ENCODE measurements around the gene CACNG4. TPM values are rescaled to one million over a fixed set of nuclear protein-coding genes. Genes with fewer than 3 reads are reported as not detected.

Gene CACNG4
- polyA plus RNA-seq, 2 of the 4 experiments (the other 2 are of a cell fraction), result 6.2 to 10.2 TPM

GRCh38 chr17:67068999-67069398 is 104.5 kb downstream of the CACNG4 start:
- no peak overlapping the region for H3K27ac ChIP-seq
- H3K9me3 ChIP-seq, result no peaks in the 10 kb centered on the region
- 63% methylated on average over 3 of the region's 3 CpGs for WGBS (ENCODE audit: missing lambda C conversion rate)
- CTCF ChIA-PET, result interaction anchor here (1.2 to 2.1 kb wide), 2 partner anchors 10 to 170 kb away, joined by 3 to 6 read pairs; no protein-coding TSS in a partner anchor
- no peak overlapping the region for H3K4me3 ChIP-seq
- DNase-seq (ENCODE audit: low read depth in 1 of 2, low spot score in 1 of 2) (no peak), FAIRE-seq (no peak), ATAC-seq (no peak)
- POLR2A ChIA-PET, result no interaction called here
- no peak overlapping the region for H3K4me2 ChIP-seq
- H3K4me1 ChIP-seq, result no peaks in the 10 kb centered on the region
- TF ChIP-seq FOSB (CRISPR knock-in tag; IDR thresholded peaks at IDR 0.05) (no peak), BCL3 (IDR thresholded peaks at IDR 0.05) (no peak), FOXS1 (CRISPR knock-in tag; IDR thresholded peaks at IDR 0.05) (no peak), EHMT2 (IDR thresholded peaks at IDR 0.05; ENCODE audit: low read depth) (no peak), USF2 (IDR thresholded peaks at IDR 0.05) (no peak), HDAC2 (IDR thresholded peaks at IDR 0.05) (no peak), SREBF2 (IDR thresholded peaks at IDR 0.05) (no peak), POLR2AphosphoS2 (conservative IDR thresholded peaks at IDR 0.05; ENCODE audit: low read length) (no peak)

- 95% methylated on average over 5 of the region's 5 CpGs for WGBS (ENCODE audit: missing lambda C conversion rate)
- ChIA-PET POLR2A (no interaction called here), CTCF (interaction anchor here (1.2 to 2.1 kb wide), 2 partner anchors 9 to 170 kb away, joined by 3 to 6 read pairs; no protein-coding TSS in a partner anchor)
- TF ChIP-seq MAFK (IDR thresholded peaks at IDR 0.05; ENCODE audit: partially characterized antibody) (peak; percentile 81), KDM5A (IDR thresholded peaks at IDR 0.05) (no peak)
- H3K4me1 ChIP-seq, result peaks cover 3% of the 10 kb centered on the region
- no peak overlapping the region for H3K27ac ChIP-seq
- H3K9me3 ChIP-seq, result no peaks in the 10 kb centered on the region
- ATAC-seq (no peak), DNase-seq (ENCODE audit: low read depth in 1 of 2, low spot score in 1 of 2) (no peak), FAIRE-seq (no peak)
- no peak overlapping the region for H3K4me2 ChIP-seq
- no peak overlapping the region for H3K4me3 ChIP-seq
Observed at GRCh38 chr17:67069603-67070136, 105.2 kb downstream of the CACNG4 start.

- no peak for FAIRE-seq
- Histone ChIP-seq H3K4me1 (peaks cover 9% of the 10 kb centered on the region), H3K4me3 (no peak overlapping the region), H3K9me3 (no peaks in the 10 kb centered on the region), H3K4me2 (no peak overlapping the region), H3K27ac (no peak overlapping the region)
- ATAC-seq, result no peak
- no peak for DNase-seq (ENCODE audit: low read depth in 1 of 2, low spot score in 1 of 2)
- POLR2A ChIA-PET, result no interaction called here
- CTCF ChIA-PET, result interaction anchor here (2.0 kb wide), 1 partner anchor 10 kb away, joined by 6 read pairs; no protein-coding TSS in a partner anchor
- no peak for TF ChIP-seq FOSL2 (IDR thresholded peaks at IDR 0.05)
- no peak for TF ChIP-seq FOSL2 (CRISPR knock-in tag; IDR thresholded peaks at IDR 0.05)
- TF ChIP-seq JUNB (IDR thresholded peaks at IDR 0.05), result no peak
- TF ChIP-seq PBX3 (IDR thresholded peaks at IDR 0.05), result no peak
- no peak for TF ChIP-seq HDAC2 (IDR thresholded peaks at IDR 0.05)
- TF ChIP-seq FOSB (CRISPR knock-in tag; IDR thresholded peaks at IDR 0.05), result no peak
- no peak for TF ChIP-seq REST (IDR thresholded peaks at IDR 0.05)
- no peak for TF ChIP-seq EP300 (IDR thresholded peaks at IDR 0.05)
- TF ChIP-seq NFE2L2 (conservative IDR thresholded peaks at IDR 0.05; ENCODE audit: low read length), result no peak
- TF ChIP-seq PHF8 (IDR thresholded peaks at IDR 0.05; ENCODE audit: borderline replicate concordance, low read depth), result no peak
Observed at GRCh38 chr17:67071595-67071994, 107.1 kb downstream of the CACNG4 start.

Measured in A549 (cell line).